Stimulated activated CD4-positive, alpha-beta T cell treated with anti-CD3 and anti-CD28 coated beads, Interleukin-1b, Interleukin-23, amount 100 ng/mL, for 4 hours (primary cell): ENCODE results near the gene PRR29.

Source experiments
- DNase-seq, 2 donors: peaks; one replicate each; pipeline ENCODE4 v3.0.0-alpha.2; 2020; ENCODE audit warnings: low read depth in 2 of 2

Gene PRR29

GRCh38 chr17:63998050-63998720 lies at the start of gene PRR29:
PRR29 (plus strand) TSS chr17:63998351; CDS start chr17:63998365, 14 bp downstream.
- peak; percentile 49 to 63 for DNase-seq

GRCh38 chr17:63948521-63948920 lies 49.6 kb upstream of the PRR29 start:
- no peak for DNase-seq

GRCh38 chr17:63949576-63950250 lies 48.4 kb upstream of the PRR29 start:
- no peak for DNase-seq

- DNase-seq = no peak
Measured at GRCh38 chr17:63950940-63951907, 46.9 kb upstream of the PRR29 start.

GRCh38 chr17:63954402-63955063 lies 43.6 kb upstream of the PRR29 start:
- DNase-seq = no peak

- no peak for DNase-seq
Measured at GRCh38 chr17:63955232-63955631, 42.9 kb upstream of the PRR29 start.

- no peak for DNase-seq
Measured at GRCh38 chr17:63955791-63956190, 42.4 kb upstream of the PRR29 start.

GRCh38 chr17:63956296-63956920 lies 41.7 kb upstream of the PRR29 start:
- DNase-seq = no peak

- no peak for DNase-seq
Measured at GRCh38 chr17:63960006-63960405, 38.1 kb upstream of the PRR29 start.

- DNase-seq = no peak
Measured at GRCh38 chr17:63960430-63960829, 37.7 kb upstream of the PRR29 start.

GRCh38 chr17:63961355-63962212 lies 36.6 kb upstream of the PRR29 start:
- DNase-seq = peak in 1 of 2 donors; percentile 32

GRCh38 chr17:63962298-63962744 lies 35.8 kb upstream of the PRR29 start:
- DNase-seq = no peak

GRCh38 chr17:63963123-63963522 lies 35.0 kb upstream of the PRR29 start:
- DNase-seq = no peak

GRCh38 chr17:63966646-63967264 lies 31.4 kb upstream of the PRR29 start:
- DNase-seq = no peak

GRCh38 chr17:63967953-63968352 lies 30.2 kb upstream of the PRR29 start:
- no peak for DNase-seq

GRCh38 chr17:63969278-63969677 lies 28.9 kb upstream of the PRR29 start:
- DNase-seq = no peak

- DNase-seq = no peak
Measured at GRCh38 chr17:63972796-63973195, 25.4 kb upstream of the PRR29 start, which contains the start of gene SCN4A. SCN4A (minus strand) TSS chr17:63972918; CDS start chr17:63972841, 77 bp downstream.

- no peak for DNase-seq
Measured at GRCh38 chr17:63973247-63973646, 24.9 kb upstream of the PRR29 start.

- no peak for DNase-seq
Measured at GRCh38 chr17:63973930-63974593, 24.1 kb upstream of the PRR29 start.
